Nephron progenitor cell (in vitro differentiated cells): ENCODE data around the gene LHX1.

Experiments used
- DNase-seq: peaks from one replicate; pipeline ENCODE4 v3.0.0; 2021
- H3K27ac Mint-ChIP-seq: 2 replicates; pipeline ENCODE4 v1.8.0; 2021; ENCODE audit warnings: mild to moderate bottlenecking, moderate library complexity, mixed read lengths
- H3K27me3 Mint-ChIP-seq: 2 replicates; pipeline ENCODE4 v1.8.0; 2021; ENCODE audit warnings: mild to moderate bottlenecking, low read depth, mixed read lengths; ENCODE audit not compliant: poor library complexity
- H3K36me3 Mint-ChIP-seq: 2 replicates; pipeline ENCODE4 v1.8.0; 2021; ENCODE audit warnings: low read depth, mixed read lengths
- H3K4me1 Mint-ChIP-seq: 2 replicates; pipeline ENCODE4 v1.8.0; 2021; ENCODE audit warnings: mixed read lengths
- H3K4me3 Mint-ChIP-seq: 2 replicates; pipeline ENCODE4 v1.8.0; 2021; ENCODE audit warnings: mild to moderate bottlenecking, moderate library complexity, mixed read lengths
- H3K9me3 Mint-ChIP-seq: 2 replicates; pipeline ENCODE4 v1.8.0; 2021; ENCODE audit warnings: mild to moderate bottlenecking, moderate library complexity, mixed read lengths
- CTCF ChIP-seq: fragments of 200-600 bp; sonication (generic); IDR thresholded peaks from 2 replicates; pipeline ENCODE4 v1.5.0; 2021; ENCODE audit warnings: antibody characterized with exemption

Gene LHX1

GRCh38 chr17:36951084-36951789 is 14.0 kb downstream of the LHX1 start:
- H3K36me3 Mint-ChIP-seq, result peaks cover 62% of the 10 kb centered on the region
- H3K4me3 Mint-ChIP-seq, result peak overlapping the region; percentile 37
- peaks cover 48% of the 10 kb centered on the region for H3K4me1 Mint-ChIP-seq
- DNase-seq, result no peak
- H3K27ac Mint-ChIP-seq, result no peak overlapping the region
- H3K27me3 Mint-ChIP-seq, result peaks cover 28% of the 10 kb centered on the region
- no peaks in the 10 kb centered on the region for H3K9me3 Mint-ChIP-seq
- no peak for TF ChIP-seq CTCF

- no peaks in the 10 kb centered on the region for H3K27me3 Mint-ChIP-seq
- H3K27ac Mint-ChIP-seq, result no peak overlapping the region
- no peak for TF ChIP-seq CTCF
- H3K36me3 Mint-ChIP-seq, result peaks cover 37% of the 10 kb centered on the region
- peaks cover 6% of the 10 kb centered on the region for H3K9me3 Mint-ChIP-seq
- no peak overlapping the region for H3K4me3 Mint-ChIP-seq
- no peak for DNase-seq
- peaks cover 7% of the 10 kb centered on the region for H3K4me1 Mint-ChIP-seq
These were observed 34.2 kb downstream of the LHX1 start for GRCh38 chr17:36971508-36971907.

- Mint-ChIP-seq H3K9me3 (peaks cover 6% of the 10 kb centered on the region), H3K4me3 (no peak overlapping the region), H3K4me1 (peaks cover 7% of the 10 kb centered on the region), H3K36me3 (peaks cover 30% of the 10 kb centered on the region), H3K27me3 (no peaks in the 10 kb centered on the region), H3K27ac (no peak overlapping the region)
- TF ChIP-seq CTCF, result no peak
- DNase-seq, result no peak
These were observed 35.0 kb downstream of the LHX1 start for GRCh38 chr17:36972186-36972700.

GRCh38 chr17:36972905-36973304 is 35.6 kb downstream of the LHX1 start:
- no peak for TF ChIP-seq CTCF
- Mint-ChIP-seq H3K27ac (no peak overlapping the region), H3K4me3 (no peak overlapping the region), H3K27me3 (no peaks in the 10 kb centered on the region), H3K9me3 (peaks cover 6% of the 10 kb centered on the region), H3K4me1 (peaks cover 7% of the 10 kb centered on the region), H3K36me3 (peaks cover 24% of the 10 kb centered on the region)
- no peak for DNase-seq

GRCh38 chr17:36975922-36976515 is 38.7 kb downstream of the LHX1 start:
- no peak for TF ChIP-seq CTCF
- no peak for DNase-seq
- H3K9me3 Mint-ChIP-seq, result no peaks in the 10 kb centered on the region
- H3K27ac Mint-ChIP-seq, result no peak overlapping the region
- peaks cover 28% of the 10 kb centered on the region for H3K4me1 Mint-ChIP-seq
- H3K36me3 Mint-ChIP-seq, result peaks cover 1% of the 10 kb centered on the region
- H3K27me3 Mint-ChIP-seq, result no peaks in the 10 kb centered on the region
- no peak overlapping the region for H3K4me3 Mint-ChIP-seq
